HCEC 1CT (cell line): Measurements from ENCODE around the gene CEND1.

Source experiments
- DNase-seq: peaks from one replicate; pipeline ENCODE4 v3.0.0-alpha.2; 2017

Gene CEND1

DNA sequence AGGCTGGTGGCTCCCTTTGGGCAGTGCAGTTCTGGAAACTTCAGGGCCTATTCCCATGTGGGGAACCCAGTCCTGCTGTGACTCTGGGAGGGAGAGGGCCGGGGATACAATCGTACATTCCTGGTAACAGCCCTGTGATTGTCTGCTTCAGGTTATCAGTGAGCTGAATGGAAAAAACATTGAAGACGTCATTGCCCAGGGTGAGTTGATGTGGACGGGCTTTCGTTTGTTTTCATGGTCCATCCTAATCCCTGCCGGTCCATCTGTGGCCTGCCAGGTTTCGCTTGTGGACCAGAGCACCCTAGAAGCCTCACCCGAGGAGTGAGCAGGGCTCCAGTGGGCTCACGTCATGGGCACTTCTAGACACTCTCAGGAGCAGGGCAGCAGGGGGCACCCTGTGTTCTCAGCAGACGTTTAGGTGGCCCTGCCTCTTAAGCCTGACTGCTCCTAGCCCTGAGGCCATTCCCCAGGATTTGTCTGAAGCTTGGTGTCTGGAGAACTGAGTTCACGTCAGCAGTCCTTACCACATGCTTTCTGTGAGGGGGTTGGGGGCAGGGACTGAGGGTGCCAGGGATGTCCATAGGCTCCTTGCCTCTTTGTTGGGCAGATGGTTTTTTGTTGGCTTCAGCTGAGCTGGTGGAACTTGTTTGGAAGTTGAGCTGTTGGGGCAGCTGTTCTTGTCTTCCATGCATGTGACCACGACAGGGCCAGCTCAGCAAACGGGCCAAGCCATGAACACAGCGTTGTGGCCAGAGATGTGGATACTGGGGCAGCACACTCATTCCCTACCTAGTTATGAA lies 21.8 kb upstream of the CEND1 start:
- DNase-seq: peak; percentile 4

DNA sequence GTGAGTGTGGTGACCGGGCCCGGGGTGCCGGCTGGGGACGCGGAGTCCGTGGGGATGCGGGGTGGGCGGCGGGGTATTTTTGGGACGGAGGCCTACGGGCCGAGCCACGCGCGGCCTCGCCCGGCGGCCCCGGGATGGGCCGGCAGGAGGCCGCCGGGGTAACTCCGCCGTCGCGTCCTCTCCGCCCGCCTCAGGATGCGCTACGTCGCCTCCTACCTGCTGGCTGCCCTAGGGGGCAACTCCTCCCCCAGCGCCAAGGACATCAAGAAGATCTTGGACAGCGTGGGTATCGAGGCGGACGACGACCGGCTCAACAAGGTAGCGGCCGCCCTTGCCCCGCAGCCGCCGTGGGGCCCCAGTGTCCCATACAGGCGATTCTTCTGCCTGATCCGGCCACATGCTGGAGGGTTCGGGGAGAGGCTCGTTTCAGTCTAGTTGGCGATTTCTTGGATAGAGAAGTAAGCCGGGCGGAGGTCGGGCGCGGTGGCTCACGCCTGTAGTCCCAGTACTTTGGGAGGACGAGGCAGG lies 20.2 kb upstream of the CEND1 start:
- DNase-seq: peak; percentile 0

DNA sequence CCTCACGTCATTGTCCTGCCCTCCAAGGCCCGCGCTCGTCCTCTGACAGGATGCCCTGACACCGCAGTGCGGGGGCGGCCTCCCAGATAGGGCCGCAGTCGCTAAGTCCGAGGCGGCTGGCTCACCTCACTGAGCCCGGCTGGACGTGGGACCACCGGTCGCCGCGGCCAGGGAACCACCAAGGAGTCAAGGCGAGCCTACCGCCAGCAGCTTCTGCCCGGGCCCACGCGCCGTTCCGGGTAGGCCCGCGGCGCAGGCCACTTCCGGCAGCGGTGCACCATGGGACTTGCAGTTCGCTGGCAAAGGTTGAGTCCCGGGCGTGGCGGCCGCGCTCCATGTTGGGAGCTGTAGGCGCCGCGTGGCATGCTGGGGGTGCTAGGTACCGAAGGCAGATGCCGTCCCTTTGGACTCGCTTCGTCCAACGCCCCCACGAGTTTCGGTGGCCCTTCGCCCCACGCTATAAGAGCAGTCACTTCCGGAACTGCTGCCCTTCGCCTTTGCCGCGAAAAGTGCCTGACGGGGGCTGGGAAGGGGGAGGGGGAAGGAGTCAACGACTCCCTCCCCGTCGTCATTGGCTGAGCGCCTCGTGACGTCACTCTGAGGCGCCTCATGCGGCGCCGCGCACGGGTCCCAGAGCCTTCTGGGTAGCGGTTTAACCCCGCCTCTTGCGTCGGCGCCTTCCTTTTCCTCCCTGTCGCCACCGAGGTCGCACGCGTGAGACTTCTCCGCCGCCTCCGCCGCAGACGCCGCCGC lies 19.6 kb upstream of the CEND1 start, which contains the start of gene RPLP2:
Gene RPLP2 (plus strand): TSS at position 681 of the 753 bp plus-strand sequence. CDS start 268 bp downstream, outside the sequence.
- DNase-seq: peak; percentile 97

DNA sequence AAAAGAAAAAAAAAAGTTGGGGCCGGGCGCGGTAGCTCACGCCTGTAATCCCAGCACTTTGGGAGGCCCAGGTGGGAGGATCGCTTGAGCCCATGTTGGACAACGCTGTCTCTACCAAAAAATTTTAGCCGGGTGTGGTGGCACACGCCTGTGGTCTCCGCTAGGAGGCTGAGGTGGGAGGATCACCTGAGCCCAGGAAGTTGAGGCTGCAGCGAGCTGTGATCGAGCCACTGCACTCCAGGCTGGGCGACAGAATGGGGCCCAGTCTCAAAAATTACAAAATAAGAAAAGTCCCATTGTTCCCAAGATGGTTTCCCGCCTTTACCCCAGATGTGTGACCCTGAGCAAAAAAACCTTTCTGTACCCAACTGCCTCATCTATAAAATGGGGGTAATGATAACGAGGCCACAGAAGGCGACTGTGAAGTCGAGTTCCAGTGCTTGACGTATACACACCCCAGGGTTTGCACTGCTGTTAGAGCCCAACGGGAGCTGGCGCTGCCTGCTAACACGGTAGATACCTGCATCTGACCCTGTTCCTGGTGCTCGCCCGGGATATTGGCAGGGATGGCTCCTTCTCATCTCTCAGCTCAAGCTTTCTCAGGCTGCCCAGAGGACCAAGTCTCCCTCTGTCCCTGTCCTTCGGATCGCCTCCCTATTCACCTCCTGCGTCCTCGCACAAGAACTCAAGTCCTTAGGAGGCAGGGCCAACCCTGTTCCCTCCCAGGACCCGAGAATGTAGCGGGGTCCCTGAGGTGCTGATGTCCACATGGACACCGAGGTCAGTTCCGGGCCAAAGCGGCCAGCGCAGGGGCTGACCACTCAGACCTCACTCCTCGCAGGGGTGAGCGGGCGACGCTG lies 18.8 kb upstream of the CEND1 start:
- peak; percentile 0 for DNase-seq

DNA sequence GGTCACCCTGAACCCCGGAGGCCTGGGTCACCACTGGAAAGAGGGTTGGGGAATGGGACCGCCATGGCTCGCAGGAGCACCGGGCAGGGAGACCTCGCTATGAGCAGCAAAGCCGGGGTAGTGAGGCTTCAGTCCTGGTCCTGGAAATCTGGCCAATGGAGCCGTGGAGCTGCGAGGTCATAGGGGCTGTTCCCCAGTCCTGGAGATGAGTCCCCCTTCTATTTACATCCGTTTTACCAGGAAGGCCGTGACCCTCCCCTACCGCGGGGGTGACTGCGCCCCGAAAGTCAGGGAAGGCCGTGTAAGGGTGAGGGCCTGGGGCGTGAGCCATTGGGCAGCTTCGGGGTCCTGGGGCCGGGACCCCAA lies 14.7 kb upstream of the CEND1 start:
- no peak for DNase-seq

DNA sequence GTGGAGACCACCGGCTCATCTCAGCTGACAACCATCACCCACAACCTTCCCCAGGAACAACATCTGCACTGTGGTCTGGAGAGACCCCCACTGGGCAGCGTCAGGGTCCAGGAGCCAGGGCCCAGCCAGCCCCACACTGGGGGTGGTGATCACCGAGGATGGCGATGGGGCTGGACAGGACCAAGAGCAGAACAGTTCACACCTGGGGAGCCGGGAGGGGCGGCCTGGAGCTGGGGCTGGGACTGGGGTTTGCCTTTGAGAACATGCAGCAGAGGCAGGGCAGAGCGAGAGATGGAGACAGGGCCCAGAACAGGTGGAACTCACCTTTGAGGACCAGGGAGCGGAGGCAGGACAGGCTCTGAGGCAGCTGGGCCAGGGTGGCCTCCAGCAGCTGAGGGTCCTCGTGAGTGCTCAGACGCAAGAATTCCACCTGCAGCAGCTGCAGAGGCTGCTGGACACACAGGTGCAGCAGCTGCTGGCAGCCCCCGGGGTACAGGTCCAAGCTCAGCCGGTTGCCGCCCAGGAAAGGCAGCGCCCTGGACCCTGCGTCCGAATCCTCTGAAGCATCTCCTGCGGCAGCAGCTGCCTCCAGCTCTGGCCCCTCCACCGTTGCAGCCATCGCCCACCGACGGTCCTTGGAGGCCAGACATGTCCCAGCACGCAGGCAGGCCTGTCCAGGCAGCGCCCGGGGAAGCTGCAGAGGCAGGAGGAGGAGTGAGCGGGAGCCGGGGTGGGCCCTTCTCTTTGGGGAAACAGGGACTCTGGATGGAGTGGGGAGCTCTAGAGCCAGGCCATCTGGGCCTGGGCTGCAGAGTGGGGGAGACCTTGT lies 14.1 kb upstream of the CEND1 start:
- DNase-seq: no peak

DNA sequence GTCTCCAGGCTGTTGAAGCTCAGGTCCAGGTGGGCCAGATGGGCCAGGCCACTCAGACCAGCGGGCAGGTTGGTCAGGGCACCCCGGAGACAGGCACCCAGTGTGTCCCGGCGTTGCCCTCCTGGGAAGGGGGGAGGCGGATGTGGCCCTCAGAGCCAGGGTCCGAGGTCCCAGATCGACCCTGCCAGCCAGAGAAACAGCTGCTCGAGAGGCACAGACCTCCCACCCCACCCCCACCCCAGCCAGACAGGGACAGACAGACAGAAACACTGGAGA lies 13.5 kb upstream of the CEND1 start:
- no peak for DNase-seq

DNA sequence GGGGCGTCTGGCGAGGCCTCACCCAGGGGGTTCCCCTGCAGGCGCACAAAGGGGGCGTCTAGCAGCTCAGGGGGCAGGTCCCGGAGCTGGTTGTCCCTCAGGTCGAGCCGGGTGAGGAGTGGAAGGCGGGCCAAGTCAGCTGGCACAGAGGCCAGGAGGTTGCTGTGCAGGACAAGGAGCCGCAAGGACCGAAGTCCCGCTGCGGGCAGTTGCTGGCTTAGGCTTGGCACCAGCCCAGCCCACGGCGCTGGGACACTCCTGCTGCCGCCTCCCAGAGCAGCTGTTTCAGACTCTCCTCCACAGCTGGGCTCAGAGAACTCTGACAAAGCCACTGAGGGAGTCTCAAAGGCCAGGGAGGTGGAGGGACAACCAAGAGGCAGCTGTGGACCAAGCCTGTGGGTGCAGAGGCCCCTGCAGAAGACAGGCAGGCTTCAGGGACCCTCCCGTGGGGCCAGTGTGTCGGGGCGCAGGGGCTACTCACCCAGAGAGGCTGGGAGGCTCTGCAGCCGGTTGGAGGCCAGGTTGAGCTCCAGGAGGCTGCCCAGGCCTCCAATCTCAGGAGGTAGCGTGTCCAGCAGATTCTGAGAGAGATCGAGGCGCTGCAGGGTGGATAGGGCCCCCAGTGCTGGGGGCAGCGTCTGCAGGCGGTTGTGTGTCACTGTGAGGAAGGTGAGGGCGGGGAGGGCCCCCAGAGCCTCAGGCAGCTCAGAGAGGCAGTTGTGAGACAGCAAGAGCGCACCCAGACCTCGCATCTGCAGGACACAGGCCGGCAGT lies 13.0 kb upstream of the CEND1 start:
- DNase-seq: no peak

DNA sequence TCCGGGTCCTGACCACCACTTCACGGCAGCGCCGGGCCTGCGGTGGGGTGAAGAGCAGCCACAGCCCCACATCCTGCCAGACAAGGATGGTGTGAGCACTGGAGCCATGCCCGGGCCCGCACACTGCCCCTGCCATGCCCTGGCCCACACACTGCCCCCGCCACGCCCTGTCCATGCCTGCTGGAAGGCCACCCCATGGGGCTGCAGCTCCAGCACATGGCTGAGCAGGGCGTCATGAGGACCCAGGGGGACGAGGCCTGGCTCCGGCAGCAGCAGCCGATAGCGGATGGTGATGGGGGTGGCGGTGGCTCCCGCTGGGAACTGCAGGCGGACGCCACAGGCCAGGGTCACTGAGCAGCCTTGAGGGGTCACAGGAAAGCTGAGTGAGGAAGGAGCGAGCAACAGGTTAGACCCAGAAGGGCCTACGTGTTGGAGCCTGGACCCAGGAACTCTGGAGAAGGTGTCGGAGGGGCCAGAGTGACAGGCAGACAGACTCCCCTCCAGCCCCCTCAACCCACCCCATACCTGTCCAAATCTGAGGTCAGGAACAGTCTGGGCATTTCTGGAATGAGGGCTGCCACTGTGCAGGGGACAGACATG lies 12.2 kb upstream of the CEND1 start:
- DNase-seq: no peak

DNA sequence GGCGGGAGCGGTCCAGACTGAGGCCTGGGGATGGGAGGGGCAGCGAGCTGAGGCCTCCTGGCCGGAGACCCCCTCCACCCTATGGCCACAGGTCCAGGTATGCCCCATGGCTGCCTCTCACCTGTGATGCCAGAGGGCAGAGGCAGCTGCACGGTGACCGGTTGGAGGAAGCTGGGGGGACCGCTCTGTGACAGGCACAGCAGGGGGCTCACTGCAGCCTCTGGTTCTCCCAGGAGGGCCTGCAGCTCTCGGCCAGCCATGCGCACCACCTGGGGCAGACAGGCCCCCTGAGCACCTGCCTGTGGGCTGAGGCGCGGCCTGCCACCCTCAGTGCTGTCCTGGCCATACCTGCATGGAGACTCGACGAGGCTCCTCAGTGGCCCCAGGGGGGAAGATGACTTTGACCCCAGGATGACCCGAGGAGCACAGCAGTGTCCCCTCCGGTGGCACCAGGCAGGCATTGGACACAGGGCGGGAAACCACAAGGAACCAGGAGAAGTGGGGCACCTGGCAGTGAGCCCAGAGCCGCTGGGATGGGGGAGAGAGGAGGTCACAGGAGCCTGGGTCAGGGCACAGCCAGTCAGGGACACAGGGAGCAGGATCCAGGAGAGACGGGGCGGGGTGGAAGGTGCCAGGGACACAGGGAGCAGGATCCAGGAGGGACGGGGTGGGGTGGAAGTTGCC lies 11.3 kb upstream of the CEND1 start:
- no peak for DNase-seq

DNA sequence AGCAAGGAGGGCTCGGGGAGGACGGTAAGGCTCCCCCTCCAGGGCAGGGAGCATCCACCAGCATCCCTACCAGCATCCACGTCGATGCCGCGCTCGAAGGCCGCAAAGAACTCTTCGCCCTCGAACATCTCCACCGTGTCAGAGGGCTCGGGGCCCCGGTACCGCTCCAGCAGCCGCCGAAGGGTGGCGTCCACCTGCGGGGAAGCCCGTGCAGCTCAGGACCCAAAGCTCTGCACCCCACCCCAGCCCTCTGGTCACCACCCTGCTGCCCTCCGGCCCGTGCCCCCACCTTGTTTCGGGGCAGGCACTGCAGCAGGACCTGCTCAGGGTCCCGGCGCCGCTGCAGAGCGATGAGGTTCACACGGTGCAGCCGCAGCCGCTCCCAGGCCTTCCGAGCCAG lies 10.6 kb upstream of the CEND1 start:
- DNase-seq: no peak

DNA sequence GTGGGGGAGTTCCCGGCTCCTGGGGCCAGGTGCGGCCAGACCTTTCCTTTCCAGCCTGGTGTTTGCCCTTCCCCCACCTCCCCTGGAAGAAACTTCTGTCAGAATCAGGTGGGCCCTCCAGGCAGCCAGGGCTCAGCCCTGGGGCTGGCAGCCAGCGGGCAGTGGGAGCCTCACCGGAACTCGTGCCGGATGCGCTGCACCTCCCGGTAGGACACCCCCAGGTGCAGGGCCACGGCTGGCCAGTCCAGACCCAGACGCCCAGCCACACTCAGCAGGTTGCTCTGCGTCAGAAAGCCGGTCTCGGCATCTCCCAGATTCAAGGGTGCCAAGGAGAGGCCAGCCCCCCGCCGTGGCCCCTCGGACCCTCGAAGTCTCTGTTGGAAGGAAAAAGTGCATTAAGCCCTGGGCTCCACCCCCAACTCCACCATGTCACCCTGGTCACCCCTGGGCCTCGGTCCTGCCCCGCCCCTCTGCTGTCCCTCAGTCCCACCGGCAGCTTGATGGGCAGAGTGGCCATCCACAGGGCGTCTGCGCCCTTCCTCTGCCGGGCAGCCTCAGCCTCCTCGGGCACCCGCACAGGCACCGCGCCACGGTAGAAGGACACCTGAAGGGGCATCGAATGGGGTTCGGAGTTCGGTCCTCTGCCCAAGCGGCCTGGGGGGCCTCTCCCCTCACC lies 9.9 kb upstream of the CEND1 start:
- no peak for DNase-seq

DNA sequence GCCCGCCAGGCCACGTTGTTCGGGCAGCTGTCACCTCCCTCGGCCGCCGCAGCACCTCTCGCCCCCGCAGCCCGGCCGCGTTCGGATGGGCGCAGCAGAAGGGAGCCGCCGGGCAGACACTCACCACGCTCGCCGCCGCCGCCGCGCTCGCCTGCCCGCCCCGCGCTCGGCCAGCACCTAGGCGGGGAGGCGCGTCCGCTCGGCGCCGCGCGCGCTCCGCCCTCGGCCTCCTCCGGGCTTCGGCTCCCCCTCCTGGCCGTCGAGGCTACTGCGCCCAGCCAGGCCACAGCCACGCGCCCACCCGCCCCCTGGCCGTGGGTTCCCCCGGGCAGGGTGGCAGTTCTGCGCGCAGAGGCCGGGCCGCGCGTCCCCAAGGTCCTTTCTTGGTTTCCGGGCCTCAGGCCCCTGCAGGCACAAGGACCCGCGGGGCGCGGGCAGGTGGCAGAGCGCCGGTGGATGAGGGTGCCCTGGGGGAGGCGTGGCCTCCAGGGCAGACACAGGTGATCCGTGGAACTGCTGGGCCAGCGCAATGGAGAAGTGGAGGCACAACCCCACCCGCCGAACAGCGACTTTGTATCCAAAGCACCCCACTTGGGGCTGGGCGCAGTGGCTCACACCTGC lies 8.3 kb upstream of the CEND1 start, which contains the start of gene SLC25A22:
Gene SLC25A22 (minus strand): TSS at position 189 of the 621 bp plus-strand sequence. CDS start 3,275 bp downstream, outside the sequence.
- DNase-seq: peak; percentile 73

DNA sequence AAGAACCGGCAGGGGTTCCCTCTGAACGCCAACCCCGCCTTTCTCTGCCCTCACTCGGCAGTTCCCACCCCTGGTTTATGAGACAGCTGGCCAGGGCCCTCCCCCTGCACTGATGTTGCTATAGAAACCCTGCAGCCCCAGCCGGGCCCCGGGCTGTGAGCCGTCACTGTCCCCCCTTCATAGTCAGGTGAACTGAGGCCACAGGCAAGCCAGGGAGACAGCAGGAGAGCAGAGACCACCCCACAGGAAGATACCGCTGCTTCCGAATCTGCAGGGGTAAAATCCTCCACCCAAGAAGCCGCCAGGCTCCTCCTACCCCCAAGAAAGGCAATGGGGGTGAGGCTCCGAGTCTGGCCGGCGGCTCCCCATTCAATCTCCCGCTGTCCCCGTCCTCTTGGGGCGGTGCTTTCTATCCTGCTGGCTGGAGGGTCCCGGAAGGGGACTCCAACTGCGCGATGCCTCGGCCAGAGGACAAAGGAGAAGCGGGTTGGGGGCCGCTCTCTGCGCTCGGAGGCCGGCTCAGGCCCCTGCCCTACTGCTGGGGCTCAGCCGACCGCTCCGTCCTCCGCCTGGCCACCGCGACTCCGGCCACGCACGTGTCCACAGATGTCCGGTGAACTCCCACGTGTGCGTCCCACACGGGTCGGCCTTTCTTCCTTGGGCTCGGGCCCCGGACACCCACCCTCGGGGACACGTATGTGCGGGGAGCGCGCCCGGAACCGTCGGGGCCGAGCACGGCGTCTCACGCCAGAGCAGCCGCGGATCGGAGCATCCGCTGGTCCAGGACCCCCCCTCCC lies 7.6 kb upstream of the CEND1 start:
- DNase-seq: peak; percentile 77

DNA sequence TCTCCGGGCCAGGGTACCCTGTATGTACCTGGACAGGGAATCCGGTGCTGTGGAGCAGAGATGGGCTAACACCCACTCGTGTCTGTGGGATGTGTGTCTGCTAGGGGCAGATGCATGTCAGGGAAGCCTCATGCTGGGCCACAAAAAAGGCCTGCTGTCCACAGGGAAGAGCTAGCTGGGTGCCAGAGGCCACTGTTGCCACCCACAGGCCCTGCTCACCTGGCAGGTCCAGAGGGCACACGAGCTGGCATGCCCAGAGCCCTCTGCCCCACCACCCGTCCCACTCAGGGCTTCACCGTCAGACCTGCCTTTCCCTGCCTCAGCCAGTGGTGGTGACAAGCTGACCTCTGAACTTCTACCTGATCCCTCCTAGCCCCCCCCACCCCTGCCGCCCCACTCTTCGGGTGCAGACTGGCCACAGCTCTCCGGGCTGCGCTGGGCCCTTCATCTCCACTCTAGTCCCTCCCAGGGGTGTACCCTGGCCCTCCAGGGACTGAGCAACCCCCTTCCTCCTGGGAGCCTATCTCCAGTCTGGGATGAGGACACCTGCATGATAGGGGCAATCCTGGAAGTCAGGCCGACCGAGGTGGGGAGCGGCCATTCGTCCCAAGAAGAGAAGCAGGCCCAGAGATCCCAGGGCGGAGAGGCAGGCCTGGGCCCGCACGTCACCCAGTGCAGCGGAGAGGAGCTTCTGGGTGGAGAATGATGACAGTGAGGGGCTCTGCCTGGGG lies 6.8 kb upstream of the CEND1 start:
- no peak for DNase-seq

DNA sequence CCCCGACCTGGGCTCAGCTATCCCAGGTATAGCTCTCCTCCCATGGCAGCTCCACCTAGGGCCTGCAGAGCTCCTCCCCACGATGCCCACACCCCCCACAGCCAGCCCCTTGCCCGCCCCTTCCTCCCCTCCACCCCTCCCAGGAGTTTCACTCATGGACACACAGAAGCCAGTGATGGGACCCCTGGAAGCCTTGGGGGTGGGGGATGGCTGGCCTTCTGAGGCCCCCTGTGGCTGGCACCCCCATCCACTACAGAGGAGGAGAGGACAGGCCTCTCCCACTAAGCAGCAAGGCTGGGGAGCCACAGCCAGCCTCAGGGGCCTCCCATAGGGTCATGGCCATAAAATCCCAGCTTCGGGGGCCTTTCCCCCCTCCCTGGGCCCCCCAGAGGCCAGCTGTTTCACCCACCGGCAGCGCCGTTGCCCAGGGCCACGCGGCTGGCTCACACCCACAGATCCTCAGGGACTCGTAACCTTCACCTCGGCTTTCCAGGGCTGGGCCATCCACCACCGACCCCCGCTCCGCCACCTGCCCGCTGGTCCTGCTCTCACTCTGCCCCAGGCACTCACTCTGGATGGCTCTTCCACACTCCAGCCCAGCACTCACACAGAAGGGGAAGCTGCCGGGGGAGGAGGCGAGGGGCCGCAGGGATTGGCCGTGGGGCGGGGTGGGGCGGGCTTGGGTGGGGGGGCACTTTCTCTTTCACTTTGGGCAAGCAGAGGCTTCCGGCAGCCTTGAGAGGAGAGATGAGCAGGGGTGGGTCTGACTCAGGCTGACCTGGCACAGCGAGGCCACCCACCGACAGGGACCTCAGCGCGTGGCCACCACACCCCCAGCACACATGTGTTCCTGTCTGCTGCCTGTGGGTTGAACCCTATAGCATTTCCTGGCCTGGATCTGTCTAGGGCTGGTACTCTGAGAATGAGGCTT lies 6.0 kb upstream of the CEND1 start:
- peak; percentile 90 for DNase-seq
